Duodenal mucosa (tissue), 2 donors: ENCODE results near the gene RAB6B.

Source experiments
- H3K27ac ChIP-seq: one replicate; pipeline ENCODE4 v1.7.0; 2013; ENCODE audit warnings: low read depth, low read length
- H3K27me3 ChIP-seq, 2 donors: one replicate each; pipeline ENCODE4 v1.7.0; 2013; ENCODE audit warnings: low read length in 2 of 2, control low read depth in 1 of 2; ENCODE audit not compliant: insufficient read depth in 2 of 2, control insufficient read depth in 1 of 2
- H3K36me3 ChIP-seq, 2 donors: one replicate each; pipeline ENCODE4 v1.7.0; 2013; ENCODE audit warnings: low read length in 2 of 2, control low read depth in 1 of 2; ENCODE audit not compliant: insufficient read depth in 2 of 2, control insufficient read depth in 1 of 2
- H3K4me1 ChIP-seq, 2 donors: one replicate each; pipeline ENCODE4 v1.7.0; 2013; ENCODE audit warnings: low read length in 2 of 2, control low read depth in 1 of 2; ENCODE audit not compliant: insufficient read depth in 2 of 2, control insufficient read depth in 1 of 2
- H3K4me3 ChIP-seq, 2 donors: one replicate each; pipeline ENCODE4 v1.7.0; 2013; ENCODE audit warnings: low read length in 2 of 2, low read depth in 1 of 2
- H3K9ac ChIP-seq, 2 donors: one replicate each; pipeline ENCODE4 v1.7.0; 2013; ENCODE audit warnings: low read length in 2 of 2, low read depth in 1 of 2
- H3K9me3 ChIP-seq, 2 donors: one replicate each; pipeline ENCODE4 v1.7.0; 2013; ENCODE audit warnings: low read length in 2 of 2, control low read depth in 1 of 2; ENCODE audit not compliant: control insufficient read depth in 1 of 2

RAB6B gene

GRCh38 chr3:133836497-133837158 is 59.1 kb downstream of the RAB6B start:
- H3K36me3 ChIP-seq, result no peaks in the 10 kb centered on the region
- no peaks in the 10 kb centered on the region for H3K4me1 ChIP-seq
- H3K9ac ChIP-seq, result no peak overlapping the region
- H3K27me3 ChIP-seq, result no peaks in the 10 kb centered on the region
- H3K27ac ChIP-seq, result no peak overlapping the region
- no peaks in the 10 kb centered on the region for H3K9me3 ChIP-seq
- H3K4me3 ChIP-seq, result no peak overlapping the region

- Histone ChIP-seq H3K36me3 (no peaks in the 10 kb centered on the region), H3K9ac (no peak overlapping the region), H3K9me3 (no peaks in the 10 kb centered on the region), H3K4me3 (no peak overlapping the region), H3K27ac (no peak overlapping the region), H3K27me3 (no peaks in the 10 kb centered on the region), H3K4me1 (no peaks in the 10 kb centered on the region)
Measured at GRCh38 chr3:133835961-133836360, 59.7 kb downstream of the RAB6B start.

GRCh38 chr3:133835418-133835743 is 60.3 kb downstream of the RAB6B start:
- Histone ChIP-seq H3K4me1 (no peaks in the 10 kb centered on the region), H3K9me3 (no peaks in the 10 kb centered on the region), H3K27me3 (no peaks in the 10 kb centered on the region), H3K4me3 (no peak overlapping the region), H3K27ac (no peak overlapping the region), H3K9ac (no peak overlapping the region), H3K36me3 (no peaks in the 10 kb centered on the region)

GRCh38 chr3:133834621-133835417 is 60.9 kb downstream of the RAB6B start:
- Histone ChIP-seq H3K27me3 (no peaks in the 10 kb centered on the region), H3K9ac (no peak overlapping the region), H3K4me3 (no peak overlapping the region), H3K4me1 (no peaks in the 10 kb centered on the region), H3K27ac (no peak overlapping the region), H3K9me3 (no peaks in the 10 kb centered on the region), H3K36me3 (no peaks in the 10 kb centered on the region)

- Histone ChIP-seq H3K27ac (no peak overlapping the region), H3K27me3 (no peaks in the 10 kb centered on the region), H3K4me1 (no peaks in the 10 kb centered on the region), H3K9ac (no peak overlapping the region), H3K4me3 (no peak overlapping the region), H3K9me3 (no peaks in the 10 kb centered on the region), H3K36me3 (no peaks in the 10 kb centered on the region)
Measured at GRCh38 chr3:133833880-133834620, 61.6 kb downstream of the RAB6B start.

GRCh38 chr3:133833267-133833666 is 62.4 kb downstream of the RAB6B start:
- no peak overlapping the region for H3K27ac ChIP-seq
- no peak overlapping the region for H3K9ac ChIP-seq

GRCh38 chr3:133832802-133833144 is 62.9 kb downstream of the RAB6B start:
- Histone ChIP-seq H3K4me3 (no peak overlapping the region), H3K4me1 (no peaks in the 10 kb centered on the region), H3K9me3 (no peaks in the 10 kb centered on the region), H3K27ac (no peak overlapping the region), H3K9ac (no peak overlapping the region), H3K36me3 (no peaks in the 10 kb centered on the region), H3K27me3 (no peaks in the 10 kb centered on the region)

More at GRCh38 chr3:133833267-133833666, 62.4 kb downstream of the RAB6B start:
- Histone ChIP-seq H3K4me1 (no peaks in the 10 kb centered on the region), H3K27me3 (no peaks in the 10 kb centered on the region), H3K36me3 (no peaks in the 10 kb centered on the region), H3K4me3 (no peak overlapping the region), H3K9me3 (no peaks in the 10 kb centered on the region)

GRCh38 chr3:133831966-133832801 is 63.5 kb downstream of the RAB6B start:
- H3K4me1 ChIP-seq, result no peaks in the 10 kb centered on the region
- H3K9me3 ChIP-seq, result no peaks in the 10 kb centered on the region
- no peak overlapping the region for H3K27ac ChIP-seq
- H3K27me3 ChIP-seq, result no peaks in the 10 kb centered on the region
- no peak overlapping the region for H3K4me3 ChIP-seq
- no peak overlapping the region for H3K9ac ChIP-seq
- no peaks in the 10 kb centered on the region for H3K36me3 ChIP-seq

GRCh38 chr3:133830071-133830470 is 65.6 kb downstream of the RAB6B start:
- Histone ChIP-seq H3K4me1 (no peaks in the 10 kb centered on the region), H3K9ac (no peak overlapping the region), H3K27ac (no peak overlapping the region), H3K9me3 (no peaks in the 10 kb centered on the region), H3K27me3 (no peaks in the 10 kb centered on the region), H3K4me3 (no peak overlapping the region), H3K36me3 (no peaks in the 10 kb centered on the region)
